HG02678 (cell line): ENCODE results near the gene FIGLA.
"Not testable (repeated sequence)": the region's sequence is repeated elsewhere in the genome, so short reads cannot be mapped to it uniquely, and the experiment has no call there.

Experiments
- ATAC-seq: cut with Tn5 transposase; IDR thresholded peaks from one replicate; pipeline ENCODE4 v1.9.1; 2021; ENCODE audit warnings: mild to moderate bottlenecking, moderate library complexity; ENCODE audit not compliant: unreplicated experiment

The FIGLA gene

DNA sequence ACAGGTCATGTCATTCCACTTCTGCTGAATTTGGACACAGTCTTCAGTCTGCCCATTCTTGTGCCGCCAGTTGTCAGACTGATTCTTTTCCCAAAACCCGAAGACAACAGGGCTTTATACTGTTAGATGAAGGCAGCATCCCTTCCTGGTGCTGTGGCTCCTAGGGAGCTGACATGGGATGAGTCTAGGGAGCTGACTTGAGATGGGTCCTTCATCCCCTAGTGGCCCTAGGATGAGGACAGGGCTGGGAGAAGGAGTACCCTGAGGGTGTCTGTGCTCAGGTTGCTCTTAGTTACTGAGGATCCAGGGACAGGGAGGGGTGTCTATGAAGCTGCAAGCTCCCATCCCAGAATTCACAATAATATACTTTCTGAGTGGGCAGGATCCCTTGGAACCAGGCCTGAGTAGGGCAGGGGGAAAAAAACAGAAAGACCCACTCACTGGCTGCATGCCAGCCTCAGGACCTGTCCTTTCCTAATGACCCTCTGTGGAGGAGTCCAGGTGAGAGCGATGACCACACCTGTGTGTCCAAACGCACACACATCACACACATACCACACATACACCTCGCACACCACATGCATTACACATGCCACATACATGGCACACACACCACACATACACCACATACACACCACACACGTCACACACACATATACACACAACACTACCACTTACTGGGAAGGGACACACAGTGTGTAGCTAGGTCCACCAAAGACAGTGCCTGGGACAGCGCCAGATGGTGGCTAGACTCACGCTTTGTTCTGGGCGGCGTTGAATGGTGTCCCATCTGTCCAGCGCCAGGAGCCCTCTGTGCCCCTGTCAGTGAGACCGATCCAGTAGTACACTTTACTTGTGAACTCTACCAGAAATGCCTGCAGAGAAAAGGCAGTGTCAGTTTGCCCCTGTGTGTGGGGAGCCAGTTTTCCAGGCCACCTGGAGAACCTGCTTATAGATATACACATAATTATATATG lies 18.8 kb upstream of the FIGLA start:
- no peak for ATAC-seq

DNA sequence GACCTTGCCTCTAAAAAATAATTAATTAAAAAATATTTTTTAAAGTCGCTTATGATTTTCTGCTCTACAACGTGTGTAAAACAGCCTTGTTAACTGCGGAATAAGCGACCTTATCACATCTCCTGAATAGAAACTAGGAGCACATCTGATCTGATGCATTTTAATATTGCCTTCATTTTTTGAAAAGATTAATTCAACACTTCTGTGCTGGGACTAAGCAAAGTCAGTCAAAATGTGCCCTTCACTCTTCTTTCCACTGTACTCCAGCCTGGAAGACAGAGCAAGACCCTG lies 17.3 kb upstream of the FIGLA start:
- ATAC-seq: no peak

DNA sequence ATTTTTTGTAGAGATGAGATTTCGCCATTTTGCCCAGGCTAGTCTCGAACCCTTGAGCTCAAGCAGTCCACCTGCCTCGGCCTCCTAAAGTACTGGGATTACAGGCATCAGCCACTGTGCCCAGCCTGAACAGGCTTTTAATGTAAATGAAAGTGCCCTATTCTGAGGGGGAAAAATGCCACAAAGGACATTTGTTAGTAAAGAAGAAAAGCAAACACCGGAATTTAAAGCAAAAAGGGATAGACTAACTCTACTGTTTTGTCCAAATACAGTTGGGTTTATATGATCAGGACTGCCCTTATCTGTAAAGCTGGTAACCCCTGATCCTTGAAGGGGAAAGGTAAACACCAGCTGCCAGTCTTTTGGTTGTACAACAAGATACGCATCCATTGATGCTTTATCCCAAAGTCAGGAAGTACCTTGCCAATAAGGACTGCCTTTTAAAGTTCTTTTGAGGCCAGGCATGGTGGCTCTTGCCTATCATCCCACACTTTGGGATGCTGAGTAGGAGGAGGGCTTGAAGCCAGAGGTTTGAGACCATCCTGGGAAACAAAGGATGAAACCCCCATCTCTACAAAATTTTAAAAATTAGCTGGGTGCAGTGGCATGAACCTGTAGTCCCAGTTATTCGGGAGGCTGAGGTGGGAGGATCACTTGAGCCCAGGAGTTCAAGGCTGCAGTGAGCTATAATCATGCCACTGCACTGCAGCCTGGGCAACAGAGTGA lies 16.8 kb upstream of the FIGLA start:
- no peak for ATAC-seq

DNA sequence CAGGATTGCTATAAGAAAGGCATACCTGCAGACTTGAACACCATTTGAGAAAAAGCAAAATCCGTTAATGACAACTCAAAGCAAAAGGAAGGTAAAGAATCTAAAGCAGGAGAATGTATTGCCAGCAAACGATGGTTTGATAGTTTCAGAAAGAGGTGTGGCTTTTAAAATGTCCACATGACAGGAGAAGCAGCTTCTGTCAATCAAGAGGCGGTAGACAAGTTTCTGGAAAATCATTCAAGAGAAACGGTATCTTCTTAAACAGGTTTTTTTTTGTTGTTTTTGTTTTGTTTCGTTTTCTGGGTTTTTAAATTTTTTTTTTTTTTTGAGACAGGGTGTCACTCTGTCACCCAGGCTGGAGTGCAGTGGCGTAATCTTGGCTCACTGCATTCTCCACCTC lies 16.2 kb upstream of the FIGLA start:
- ATAC-seq: no peak

DNA sequence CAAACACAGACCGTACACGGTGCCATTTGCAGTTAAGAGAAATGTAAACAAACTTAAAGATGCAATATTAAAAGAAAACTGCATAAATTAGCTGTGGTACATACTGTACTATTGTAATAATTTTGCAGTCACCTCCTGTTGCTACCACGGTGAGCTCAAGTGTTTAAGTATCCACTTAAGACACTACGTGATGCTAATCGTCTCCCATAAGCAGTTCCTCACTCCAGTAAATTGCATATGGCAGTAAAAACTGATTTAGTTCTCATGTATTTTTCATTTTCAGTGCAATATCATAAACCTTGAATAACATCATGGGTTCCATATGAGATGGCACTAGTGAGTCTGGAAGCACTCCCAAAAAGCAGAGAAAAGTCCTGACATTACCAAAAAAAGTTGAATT lies 15.6 kb upstream of the FIGLA start:
- no peak for ATAC-seq

DNA sequence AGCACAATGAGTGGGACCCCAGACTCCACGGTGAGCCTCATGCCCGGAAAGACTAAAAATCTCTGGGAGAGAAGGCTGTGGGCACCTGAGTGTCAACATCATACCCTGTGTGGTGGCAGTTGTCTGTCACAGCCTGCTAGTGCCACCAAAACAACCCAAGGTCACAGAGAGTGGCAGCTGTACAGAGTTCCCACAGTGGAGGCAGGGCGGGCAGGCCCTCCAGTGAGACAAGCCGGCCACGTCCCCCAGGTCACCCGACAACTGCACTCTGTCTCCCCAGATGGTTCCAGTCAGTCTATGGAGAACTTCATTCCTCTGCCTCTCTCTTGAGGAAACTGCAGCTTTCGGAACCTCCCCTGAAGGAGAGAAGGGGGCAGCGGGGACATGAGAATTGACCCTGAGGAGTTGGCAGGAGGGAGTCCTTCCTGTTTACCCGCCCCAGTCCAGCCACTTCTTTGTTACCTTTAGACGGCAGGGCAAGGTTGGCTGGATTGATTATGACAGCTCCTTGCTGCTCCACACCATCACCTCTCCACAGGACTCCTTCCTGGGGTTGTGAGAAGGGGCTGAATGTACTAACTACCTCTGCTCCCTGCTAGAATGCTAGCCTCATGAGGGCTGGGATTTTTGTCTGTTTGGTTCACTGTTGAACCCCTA lies 11.3 kb upstream of the FIGLA start:
- ATAC-seq: no peak

DNA sequence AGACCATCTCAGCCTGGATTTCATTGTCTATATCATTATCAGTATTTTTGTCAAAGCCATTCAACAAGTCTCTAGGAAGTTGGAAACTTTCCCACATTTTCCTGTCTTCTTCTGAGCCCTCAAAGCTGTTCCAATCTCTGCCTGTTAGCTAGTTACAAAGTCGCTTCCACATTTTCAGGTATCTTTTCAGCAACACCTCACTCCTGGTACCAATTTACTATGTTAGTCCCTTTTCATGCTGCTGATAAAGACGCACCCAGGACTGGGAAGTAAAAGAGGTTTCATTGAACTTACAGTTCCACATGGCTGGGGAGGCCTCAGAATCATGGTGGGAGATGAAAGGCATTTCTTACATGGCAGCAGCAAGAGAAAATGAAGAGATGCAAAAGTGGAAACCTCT lies 9.3 kb upstream of the FIGLA start:
- no peak for ATAC-seq

DNA sequence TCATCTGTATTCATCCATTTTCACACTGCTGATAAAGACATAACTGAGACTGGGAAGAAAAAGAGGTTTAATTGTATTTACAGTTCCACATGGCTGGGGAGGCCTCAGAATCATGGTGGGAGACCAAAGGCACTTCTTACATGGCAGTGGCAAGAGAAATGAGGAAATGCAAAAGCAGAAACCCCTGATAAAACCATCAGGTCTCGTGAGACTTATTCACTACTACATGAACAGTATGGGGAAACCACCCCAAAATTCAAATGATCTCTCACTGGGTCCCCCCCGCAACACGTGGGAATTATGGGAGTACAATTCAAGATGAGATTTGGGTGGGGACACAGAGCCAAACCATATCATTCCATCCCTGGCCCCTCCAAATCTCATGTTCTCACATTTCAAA lies 7.6 kb upstream of the FIGLA start:
- not testable (repeated sequence) for ATAC-seq

DNA sequence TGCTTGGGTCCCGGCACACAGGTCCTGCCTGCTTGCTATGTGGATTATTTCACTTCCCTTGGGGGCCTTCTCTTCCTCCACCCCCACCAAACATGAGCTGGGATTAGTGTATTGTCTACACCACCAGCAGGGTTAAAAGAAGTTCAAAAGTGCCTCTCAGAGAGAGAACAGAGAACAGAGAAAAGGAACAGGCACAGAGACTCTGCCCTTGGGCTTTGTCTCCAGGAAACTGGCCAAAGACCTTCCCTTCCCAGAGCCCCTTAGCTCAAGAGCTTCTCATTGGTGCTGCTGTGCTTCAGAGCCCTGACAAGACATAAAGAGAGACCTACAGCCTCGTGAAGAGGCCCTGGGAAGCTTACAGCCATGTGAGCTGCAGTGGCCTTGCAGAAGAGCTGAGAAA lies 7.1 kb upstream of the FIGLA start:
- ATAC-seq: no peak

DNA sequence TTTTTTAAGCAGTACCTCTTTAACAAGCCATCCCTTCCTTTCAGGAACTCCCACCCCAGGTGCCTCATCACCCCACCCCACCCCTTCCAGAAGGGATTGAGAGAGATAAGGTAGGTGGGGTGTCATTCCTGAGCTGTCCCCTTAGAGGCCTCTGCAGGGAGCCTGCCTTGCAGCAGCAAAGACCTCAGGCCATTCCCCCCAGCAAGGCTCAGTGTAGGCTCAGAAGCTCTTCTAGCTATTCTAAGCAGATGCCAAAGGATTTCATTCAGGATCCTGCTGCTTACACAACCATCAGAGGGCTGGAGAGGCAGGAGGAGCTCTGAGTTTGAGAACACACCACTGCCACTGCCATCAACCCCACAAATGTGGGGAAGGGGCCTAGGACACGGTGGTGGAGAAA lies 5.8 kb upstream of the FIGLA start:
- ATAC-seq: no peak

DNA sequence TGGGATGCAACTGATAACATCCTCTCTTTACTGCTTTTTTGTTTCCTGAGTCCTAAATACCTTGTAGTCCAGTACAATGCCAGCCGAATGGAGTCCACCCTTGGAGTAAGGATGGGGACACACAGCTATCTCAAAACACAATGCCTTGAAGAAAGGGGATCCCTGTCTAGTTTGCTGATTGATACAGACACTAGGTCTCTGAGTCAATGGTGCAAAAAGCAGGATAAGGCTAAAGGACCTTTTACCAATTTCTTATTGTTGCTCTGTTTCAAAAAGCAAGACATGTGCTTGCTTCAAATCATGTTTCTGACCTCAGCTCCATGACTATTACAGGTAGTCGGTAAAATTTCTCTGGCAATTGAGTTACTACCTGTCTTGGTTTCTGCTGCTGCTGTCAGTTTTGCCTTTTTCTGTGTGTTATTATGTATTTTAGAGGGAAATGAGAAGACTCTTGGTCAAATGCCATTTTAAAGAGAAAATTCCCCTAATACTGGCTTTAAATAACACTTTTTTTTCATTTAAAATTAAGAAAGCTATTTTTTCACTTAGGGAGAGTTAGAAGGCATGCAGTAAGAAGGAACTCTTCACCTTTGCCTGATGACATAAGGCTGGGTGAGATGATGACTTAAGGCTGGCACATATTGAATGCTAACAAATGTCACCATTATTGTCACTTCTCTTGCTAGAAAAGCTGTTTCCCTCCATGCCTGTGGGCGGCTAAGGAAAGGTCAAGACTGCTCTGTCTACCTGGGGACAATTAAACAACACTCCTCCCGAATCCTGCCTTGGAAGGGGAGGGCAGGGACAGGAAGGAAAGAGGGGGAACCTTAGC lies 4.9 kb upstream of the FIGLA start:
- ATAC-seq: no peak

DNA sequence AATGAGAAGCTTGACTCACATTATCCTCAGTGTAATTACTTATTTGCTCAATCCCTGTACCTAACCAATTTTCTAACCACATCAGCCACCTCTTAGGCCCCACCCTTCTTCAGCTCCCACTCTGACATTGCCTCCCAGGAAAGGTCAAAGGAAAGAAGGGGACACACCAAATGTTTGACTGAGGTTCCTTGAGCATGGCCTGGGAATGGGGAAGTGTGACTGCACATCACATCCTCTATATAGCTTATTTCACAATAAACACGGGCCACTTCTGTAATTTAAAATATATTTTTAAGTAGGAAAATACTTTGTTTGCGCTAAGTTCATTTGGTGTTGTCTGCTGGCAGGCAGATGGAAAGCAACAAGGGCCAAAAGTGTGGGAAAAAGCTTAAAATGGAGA lies 3.0 kb upstream of the FIGLA start:
- no peak for ATAC-seq

DNA sequence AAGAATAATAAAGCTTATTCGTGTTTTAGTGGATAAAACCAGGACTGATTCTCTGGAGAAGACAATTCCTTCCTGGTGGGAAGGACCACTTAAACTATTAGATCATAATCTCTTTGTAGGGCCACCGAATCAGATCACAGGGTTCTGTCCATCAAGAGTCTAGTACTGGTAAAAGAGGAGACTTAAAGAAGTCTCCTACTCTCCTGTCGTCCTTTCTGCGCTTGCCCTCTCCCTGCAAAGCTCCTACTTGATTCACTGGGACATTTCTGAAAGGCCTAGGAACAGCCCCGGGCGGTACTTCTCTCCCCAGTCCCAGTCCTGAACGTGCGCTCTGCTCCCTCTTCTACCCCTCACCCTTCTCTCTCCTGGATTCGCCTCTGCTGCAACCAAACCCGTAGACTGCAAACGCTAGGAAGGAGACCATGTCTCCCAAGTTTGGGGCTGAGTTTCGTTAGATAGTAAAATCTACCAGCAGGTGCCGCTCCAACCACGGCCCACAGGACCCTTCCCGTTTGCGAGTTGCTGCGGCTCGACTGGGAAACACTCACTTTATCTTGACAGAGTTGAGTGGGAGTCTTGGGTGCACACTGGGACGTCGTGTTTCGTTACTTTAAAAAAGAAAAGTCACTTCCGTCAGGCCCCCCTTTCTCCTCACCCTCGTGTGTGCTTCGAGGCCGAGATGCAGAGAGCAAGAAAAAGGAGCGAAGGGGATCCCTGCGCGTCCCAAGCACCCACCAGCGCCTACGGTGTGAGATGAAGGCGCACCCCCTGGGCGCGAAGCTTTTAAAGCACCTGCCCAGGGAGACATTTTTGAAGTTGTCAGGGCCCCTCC lies 923 bp downstream of the FIGLA start:
- ATAC-seq: no peak

DNA sequence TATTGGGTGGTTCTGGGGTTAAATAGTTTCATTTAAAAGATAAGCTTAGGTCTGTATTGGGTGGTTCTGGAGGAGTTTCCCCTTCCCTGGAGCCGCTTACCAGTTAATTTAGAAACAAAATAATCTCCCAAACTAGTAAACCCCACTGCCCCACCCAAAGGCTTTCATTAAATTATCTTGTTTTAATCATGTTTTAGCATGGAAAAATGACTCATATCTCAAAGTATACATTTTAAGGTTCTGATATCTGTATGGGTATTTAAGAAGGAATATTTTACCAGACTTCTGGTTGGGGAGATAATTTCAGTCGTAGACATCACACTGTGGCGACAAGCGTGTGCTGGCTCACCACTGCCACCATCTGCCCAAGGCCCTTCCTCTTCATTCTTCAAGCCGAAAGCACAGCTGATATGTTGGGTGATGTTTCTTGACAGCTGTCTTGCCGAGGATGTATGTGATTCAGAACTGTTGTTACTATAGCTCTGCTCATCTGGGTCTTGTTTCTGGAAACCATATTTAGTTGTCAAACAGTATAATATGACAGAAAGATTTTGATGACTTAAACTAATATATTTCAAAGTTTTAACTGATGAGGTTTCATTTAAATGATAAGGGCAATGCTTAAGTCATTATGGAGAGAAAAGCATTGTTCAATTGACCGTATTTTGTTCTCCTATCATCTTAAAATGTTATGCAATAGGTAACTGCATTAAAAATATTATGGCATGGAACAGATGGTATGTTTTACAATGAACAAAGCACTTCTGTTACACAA lies 5.1 kb downstream of the FIGLA start:
- ATAC-seq: no peak

DNA sequence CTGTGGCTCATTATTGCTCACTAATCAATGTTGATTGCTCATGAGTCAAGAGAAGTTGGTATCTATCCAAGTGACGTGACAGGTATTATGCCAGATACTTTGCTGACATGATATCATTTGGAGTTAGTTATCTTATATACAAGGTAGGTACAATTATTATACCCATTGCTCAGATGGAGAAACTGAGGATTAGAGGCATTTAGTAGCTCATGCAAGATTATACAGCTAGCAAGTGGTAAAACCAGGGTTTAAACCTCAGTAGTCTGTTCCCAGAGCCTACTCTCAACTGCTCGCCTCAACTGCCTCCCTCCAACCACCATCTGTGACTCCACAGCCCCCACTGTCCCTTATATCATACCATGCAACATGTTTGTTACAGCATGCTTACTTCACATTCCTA lies 6.1 kb downstream of the FIGLA start:
- ATAC-seq: no peak

DNA sequence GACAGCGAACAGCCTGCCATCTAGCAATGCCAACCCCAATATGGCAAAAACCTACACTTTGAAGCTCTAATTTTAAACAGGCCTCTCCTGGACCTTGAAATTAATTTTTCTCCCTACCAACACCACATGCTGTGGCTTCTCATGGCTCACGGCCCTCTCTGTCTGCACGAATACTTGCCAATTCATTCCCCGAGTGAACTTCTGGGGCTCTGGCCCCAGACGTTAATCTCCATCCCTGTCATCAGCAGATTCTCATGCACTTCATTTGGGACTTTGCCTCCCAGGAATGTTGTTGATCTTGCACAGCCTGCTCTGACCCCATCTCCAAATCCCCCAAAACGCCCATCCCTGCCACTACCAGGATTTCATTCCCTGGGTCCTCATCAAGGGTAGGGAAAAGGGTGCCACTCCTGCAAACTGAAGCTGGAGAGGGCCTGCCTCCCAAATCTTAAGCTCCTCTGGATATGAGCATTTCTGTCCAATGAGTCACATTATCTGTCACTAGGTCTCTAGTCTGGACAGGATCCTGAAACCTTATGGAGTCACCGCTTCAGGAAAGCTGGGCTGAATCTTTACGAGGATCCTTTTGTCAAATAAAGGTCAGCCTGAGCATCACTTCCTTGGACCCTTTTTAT lies 10.4 kb downstream of the FIGLA start:
- no peak for ATAC-seq

DNA sequence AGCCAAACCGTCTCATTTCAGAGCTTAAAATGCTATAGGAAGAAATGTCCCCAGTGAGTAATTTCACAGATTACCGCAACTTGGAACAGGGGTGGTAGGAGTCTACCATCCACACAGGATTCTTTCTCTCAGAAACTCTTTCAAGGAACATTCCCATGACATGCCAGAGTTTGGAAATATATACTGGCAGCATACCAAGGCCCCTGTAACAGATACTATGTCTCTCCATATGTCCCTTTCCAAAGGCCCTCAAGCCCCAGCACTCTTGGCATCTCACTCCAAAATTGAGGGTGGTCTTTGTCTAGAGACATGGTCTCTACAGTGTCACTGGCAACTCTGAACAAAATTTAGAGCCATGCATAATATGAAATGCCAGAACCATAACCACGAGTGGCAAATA lies 11.0 kb downstream of the FIGLA start:
- no peak for ATAC-seq

DNA sequence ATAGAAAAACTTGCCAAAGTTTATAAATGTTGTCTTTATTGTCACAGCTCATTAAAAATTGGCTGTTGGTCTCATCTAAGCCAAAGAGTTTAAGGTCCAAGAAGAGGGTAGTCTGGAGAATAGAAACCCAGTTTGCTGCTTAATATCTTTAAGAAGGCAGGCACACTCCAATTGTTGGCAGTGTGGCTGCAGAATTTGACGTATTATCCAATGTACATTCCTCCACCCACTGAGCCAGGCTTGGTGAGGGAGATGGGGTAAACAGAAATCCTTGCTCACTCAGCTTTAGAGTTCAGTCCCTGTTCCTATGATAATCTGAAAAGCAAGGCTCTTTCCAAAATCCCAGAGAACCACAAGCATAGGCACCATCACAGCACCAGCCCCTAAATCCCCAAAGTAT lies 11.8 kb downstream of the FIGLA start:
- no peak for ATAC-seq

DNA sequence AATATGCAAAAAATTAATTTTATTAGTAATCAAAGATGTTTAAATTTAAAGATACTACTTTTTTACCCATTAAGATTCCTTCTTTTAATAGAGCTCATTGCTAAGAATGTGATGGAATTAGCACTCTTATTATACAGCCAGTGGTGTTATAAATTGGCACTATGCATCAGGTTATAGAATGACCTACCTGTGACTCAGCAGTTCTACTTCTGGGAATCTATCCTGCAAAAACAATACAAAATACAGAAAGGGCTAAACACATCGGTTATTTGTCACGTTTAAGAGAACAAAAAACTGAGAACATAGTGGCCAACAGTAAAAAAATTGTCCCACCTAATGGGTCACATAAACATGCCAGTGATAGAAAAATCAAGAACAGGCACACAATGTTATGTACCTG lies 13.0 kb downstream of the FIGLA start:
- ATAC-seq: no peak
